ENCODE data around the gene SPTBN2. TPM values are rescaled to one million over a fixed set of nuclear protein-coding genes. Genes with fewer than 3 reads are reported as not detected.
"Not testable (repeated sequence)": the region's sequence is repeated elsewhere in the genome, so short reads cannot be mapped to it uniquely, and the experiment has no call there.

The SPTBN2 gene
- total RNA-seq, 1 donor from 2014 or later: 20.0 TPM

DNA sequence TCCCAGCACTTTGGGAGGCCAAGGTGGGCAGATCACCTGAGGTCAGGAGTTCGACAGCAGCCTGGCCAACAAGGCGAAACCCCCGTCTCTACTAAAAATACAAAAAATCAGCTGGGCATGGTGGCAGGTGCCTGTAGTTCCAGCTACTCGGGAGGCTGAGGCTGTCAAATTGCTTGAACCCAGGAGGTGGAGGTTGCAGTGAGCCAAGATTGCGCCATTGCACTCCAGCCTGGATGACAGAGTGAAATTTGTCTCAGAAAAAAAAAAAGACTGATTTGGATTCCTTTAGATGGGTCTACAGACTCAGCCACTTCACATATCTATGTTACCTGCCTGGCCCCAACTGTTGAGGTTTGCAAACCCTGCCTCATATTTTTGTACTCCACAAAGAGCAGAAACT lies 4.8 kb downstream of the SPTBN2 start:
- not testable (repeated sequence) for DNase-seq (ENCODE audit: low read depth in 2 of 2)

DNA sequence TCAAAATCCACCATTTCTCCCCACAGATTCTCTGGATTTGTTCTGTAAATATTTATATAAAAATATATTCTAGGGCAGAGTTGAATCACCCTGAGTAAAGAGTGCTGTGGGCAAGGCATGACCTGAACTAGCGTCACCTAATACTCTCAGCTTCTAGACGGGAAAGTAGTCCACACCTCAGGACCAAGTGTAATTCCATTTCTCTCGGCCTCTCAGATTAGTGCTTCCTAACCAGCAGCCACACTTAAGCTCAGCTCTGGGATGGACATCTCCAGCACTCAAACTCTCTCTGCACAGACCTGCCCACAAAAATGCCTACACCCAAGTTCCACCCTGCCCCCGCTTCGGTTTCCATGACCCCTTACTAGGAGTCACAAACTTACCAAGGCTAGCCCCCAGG lies 5.3 kb downstream of the SPTBN2 start:
- DNase-seq (ENCODE audit: low read depth in 2 of 2): no peak

DNA sequence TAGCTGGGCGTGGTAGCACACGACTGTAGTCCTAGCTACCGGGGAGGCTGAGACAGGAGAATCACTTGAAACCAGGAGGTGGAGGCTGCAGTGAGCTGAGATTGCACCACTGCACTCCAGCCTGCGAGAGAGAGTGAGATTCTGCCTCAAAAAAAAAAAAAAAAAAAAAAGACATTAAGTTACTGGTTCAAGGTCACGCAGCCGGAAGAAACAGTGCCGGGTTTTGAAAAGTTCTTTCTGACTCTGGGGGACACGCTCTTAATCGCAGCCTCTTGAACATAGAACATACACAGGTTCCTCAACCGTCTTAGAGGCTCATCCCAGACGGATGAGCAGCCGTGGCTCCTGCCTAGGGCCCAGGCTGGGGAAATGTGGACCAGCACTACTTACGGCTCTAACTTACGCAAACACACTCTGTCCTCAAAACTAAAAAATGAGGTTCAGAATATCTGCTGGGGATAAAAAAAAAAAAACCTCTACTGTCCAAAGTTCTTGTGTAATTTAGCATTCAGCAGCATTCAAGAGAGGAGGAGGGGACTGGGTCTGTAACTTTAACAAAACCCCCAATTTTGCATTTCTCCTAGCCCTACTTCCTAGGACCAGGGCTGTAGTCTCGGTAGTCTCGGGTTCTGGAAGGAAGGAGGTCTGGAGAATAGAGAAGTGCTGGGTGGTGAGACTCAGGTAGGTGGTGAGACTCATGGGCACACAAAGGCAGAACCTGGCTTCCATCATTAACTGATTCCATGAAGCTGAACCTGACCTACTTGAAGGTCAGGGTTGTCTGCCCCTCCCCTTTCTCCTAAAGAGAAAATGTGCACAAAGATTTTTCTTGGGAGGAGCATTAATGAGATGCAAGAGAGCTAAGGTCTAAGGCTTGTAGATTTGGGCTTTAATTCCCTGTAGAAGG lies 6.0 kb downstream of the SPTBN2 start:
- no peak for DNase-seq (ENCODE audit: low read depth in 2 of 2)

DNA sequence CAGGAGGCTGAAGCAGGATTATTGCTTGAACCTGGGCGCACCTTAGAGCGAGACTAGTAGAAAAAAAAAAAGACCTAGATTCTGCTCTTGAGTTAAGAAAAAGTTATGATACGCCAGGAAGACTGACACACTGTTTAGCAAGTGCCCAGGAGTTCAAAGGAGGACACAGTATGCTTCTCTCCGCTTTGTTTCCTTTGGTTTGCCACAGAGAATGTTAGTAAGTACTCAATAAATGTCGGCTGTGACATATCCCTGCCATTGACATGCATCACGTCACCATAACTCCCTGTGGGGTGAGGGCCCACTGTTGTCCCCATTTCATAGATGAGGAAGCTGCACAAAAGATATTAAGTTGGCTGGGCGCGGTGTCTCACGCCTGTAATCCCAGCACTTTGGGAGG lies 7.1 kb downstream of the SPTBN2 start:
- no peak for DNase-seq (ENCODE audit: low read depth in 2 of 2)

DNA sequence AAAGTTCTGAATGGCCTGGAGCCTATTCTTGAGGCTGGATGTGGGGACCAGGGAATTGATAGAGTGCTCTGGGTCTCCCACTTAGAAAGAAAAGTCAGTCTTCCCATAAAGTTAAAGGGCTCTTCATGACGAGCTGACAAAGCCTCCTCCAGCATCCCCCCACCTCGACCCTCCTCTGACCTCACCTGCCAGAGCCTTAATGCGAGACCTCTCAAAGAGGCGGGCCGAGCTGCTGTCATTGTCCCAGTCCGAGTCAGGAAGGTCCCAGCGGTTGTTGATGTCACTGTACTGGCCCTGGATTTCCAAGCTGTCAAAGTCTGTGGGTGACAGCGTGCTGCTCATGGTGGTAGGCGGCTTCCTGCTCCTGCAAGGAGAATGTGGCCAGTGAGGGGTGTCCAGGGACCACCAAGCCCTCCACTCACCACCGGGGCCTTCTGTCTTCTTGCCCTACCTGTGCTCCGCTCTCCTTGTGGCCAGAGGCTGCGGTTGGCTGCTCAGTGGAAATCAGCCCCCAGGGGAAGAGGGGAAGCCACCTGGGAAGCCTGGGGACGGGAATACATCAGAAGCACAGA lies 8.0 kb downstream of the SPTBN2 start:
- DNase-seq (ENCODE audit: low read depth in 2 of 2): no peak

DNA sequence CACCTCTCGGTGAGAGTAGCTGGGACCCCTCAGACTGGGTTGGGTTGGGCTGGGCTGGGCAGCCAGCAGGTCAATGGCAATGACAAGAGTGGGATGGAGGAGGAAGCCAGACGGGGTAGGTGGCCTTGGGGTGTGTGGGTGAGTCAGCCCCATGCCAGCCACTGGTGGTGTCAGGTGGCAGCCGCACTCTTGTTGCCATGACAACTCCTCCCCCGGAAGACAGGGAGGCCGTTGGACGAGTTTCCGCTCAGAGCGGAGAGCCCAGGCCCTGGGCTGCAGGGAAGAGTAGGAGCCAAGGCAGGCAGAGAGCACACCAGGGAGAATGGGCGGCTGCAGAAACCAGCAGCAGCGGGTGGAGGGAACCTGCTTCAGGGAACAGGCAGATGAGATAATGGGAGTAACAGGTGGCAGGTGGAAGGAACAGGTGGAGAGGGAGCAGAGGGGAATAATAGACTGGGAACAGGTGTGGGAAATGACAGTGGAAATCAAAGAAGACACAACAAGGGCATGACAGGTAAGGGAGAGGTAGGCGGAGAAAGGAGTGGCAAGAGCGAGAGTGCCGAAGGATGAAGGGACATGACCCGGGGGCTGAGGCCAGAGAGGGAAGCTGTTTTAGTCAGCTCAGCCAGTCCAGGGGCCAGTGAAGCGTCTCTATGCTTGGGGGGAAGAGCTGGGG lies 8.7 kb downstream of the SPTBN2 start:
- peak; percentile 30 to 62 for DNase-seq (ENCODE audit: low read depth in 2 of 2)

DNA sequence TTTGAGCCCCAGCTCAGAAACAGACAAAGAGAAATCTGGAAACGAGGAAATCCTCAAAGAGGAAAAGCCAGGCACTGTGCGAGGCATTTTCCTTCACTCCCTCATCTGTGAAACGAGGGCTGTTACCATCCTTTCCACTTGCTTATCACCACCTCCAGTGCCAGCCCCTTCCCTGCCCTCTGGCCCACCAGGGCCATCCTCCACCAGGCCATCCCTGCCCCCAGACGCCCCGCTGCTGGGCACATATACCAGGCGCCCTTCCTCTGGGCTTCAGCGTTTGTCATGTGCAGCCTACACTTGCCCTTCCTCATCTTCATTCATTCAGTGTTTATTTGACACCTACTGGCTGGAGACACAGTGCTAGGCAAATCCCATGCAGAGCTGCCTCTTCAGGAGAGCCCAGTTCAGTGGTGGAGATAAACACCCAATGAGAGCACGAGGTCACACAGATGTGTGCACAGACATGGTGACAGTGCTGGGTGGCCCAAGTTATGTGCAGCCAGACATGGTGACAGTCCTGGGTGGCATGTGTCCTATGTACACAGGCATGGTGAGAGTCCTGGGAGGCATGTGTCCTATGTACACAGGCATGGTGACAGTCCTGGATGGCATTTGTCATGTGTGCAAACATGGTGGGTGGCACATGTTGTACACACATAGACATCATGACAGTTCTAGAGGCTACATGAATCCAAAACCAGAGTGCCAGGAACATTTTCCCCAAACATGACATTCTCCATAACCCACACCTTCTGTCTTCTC lies 9.7 kb downstream of the SPTBN2 start:
- DNase-seq (ENCODE audit: low read depth in 2 of 2): no peak

DNA sequence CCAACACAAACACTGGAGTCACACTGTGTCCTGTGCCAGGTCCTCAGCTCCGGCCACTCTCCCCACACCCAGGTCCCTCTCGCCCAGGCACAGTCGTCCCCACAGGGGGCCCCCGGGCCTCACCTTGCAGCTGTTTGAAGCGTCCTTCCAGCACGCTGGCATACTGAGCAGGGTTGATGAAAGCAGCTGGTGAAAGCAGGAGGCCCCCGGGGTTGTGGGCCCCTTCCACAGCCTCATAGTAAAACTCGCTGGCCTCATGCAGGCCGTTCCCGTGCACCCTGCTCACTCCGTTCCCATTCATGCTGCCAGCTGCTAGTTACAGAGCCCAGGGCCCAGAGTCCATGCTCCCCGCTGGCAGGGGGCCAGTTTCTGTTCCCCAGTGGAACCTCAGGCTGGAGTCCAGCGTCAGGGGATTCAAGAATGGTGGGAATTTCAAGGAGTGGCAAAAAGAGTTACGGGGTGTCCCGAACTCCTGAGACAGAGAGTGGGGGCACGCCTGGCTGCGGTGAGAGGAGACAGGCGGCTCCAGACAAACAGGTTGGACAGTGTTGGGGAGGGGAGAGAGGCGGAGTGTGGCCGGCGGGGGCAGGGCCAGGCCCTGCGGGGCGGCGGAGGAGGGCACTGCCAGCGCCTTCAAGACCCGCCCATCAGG lies 10.6 kb downstream of the SPTBN2 start:
- no peak for DNase-seq (ENCODE audit: low read depth in 2 of 2)

DNA sequence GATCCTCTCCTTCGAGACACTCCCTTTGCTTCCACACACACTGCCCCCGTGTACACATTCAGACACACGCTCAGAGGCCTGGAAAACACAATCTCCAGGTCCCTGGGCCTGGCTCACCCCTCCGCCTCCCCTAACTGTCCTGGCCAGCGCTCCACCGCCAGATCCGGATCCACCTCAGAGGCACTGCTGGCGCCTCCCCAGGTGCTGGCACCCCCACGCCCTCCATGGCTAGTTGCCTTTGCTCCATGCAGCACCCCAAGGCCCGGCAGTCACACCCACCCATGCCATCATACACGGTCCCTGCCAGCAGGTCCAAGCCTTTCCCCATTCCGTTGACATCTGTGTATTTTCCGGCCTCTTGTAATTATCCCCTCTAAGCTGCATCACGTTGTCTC lies 11.1 kb downstream of the SPTBN2 start:
- no peak for DNase-seq (ENCODE audit: low read depth in 2 of 2)

DNA sequence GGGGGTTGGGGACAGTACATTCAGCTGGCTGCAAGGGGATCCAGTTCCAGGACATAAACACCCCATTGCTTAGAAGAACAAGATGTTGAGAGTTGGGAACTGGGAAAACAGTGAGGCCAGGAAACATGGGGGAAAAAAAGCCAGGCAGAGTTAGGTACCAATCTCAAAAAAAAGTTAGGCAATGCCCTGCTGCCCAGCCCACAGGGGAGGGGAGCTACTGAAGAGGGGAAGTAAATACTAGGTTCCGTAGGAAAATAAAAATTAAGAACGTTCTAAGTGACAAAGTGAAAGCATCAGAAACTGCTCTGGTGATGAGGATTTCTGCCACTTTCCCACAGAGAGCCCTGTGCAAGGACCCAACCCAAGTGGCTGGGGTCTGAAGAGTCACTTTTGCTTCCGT lies 12.0 kb downstream of the SPTBN2 start:
- DNase-seq (ENCODE audit: low read depth in 2 of 2): no peak

DNA sequence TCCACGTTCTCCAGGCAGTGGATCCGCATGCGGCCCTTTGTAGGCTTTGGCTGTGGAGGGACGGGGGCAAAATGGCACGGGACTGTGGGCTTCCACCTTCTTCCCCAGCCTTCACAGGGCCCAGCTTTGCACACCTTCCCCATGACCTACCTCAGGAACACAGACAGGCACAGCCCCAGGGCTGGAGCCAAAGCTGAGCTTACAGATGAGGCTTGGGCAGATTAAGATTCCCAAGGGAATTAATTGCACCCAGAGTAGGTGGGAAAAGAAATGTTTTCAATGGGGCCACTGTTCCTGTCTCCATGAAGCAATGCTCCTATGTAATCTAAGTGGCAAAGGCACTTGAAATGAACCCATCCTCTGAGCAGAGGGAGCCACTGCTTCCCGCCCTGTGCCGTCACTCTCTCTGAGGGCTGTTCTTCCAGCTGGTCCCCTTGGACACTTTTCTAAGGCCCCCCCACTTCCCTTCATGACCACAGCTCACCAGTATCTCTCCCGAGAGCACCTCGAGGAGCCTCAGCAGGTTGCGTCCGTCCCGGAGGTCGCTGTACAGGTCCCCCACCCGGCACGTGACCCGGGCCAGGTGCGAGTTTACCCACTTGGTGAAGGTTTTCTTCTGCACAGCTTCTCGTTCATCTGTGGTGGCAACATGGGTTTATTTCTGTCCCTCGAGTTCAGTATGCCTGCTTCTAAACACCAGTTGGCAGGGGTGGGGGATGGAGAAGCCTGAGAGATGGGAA lies 13.5 kb downstream of the SPTBN2 start:
- no peak for DNase-seq (ENCODE audit: low read depth in 2 of 2)

DNA sequence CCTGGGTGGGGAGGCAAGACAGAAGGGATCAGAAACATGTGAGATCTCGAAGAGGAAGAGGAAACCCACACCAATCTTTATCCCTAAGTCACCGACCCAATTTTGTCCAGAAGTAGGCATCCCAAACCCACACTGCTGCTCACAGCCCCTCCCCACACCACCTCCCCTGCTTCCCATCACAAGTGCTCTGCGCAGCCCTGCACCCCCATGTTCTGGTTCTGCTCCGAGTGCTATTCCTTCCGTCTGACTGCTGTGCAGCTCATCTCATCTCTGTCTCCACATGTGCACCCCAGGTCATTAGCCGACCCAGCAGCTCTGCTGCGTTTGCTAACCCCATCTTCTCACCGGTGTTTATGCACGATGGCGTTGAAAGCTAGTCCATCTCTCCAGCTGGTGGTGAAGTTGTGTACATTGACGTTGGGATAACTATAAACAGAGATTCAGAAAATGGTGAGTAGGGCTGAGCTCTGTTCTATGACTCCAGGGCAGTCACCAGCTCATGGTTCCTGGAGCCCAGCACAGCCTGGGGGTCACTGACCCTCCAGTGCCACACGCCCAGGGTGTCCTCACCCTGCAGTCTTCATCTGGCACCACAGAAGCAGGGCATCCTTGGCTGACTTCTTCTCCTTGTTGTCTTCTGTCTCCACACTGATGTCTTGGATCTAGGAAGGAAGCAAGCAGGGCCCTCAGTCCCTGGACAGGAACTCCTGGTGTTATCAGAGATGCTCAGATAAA lies 15.1 kb downstream of the SPTBN2 start:
- DNase-seq (ENCODE audit: low read depth in 2 of 2): no peak

DNA sequence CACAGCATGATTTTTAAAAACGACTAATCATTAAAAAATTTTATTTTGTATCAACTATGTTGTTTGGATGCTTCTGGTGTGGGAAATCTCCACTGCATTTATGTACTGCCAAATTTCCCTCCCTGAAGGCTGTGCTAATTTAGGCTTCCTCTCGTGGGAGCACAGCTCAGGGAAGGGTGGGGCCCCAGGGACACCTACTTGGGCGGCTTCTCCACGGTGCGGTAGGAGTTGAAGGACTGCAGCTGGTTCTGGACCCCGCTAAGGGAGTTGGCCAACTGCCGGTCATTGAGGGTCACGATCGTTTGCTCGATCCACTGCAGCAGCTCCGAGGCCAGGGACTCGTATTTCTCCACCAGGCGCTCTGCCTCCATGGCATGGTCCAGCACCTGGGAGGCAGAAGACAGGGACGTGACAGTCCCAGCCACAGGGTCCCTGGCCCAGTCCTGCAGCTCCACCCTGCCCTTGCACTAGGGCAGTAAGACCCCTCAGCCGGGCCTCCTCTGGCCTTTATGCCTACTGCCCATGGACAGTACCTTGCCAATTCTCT lies 18.6 kb downstream of the SPTBN2 start:
- DNase-seq (ENCODE audit: low read depth in 2 of 2): no peak

DNA sequence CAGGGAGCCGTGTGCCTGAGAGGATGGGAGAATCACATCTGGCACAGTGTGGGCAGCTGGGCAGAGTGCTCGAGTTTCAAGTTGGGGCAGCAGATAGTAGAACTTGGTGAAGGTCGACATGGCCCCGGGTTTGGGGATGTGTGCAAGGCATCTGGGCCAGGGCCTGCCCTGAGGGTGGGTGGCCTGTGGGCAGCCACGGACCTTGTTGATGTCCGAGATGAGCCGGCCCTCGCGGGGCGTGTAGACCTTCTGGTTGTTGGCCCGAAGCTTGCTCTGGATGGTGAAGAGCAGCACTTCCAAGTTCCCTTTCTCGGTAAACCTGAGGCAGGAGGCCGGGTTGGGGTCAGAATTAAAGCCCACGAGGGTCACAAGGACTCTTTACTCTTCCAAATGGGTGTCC lies 20.3 kb downstream of the SPTBN2 start:
- DNase-seq (ENCODE audit: low read depth in 2 of 2): no peak

DNA sequence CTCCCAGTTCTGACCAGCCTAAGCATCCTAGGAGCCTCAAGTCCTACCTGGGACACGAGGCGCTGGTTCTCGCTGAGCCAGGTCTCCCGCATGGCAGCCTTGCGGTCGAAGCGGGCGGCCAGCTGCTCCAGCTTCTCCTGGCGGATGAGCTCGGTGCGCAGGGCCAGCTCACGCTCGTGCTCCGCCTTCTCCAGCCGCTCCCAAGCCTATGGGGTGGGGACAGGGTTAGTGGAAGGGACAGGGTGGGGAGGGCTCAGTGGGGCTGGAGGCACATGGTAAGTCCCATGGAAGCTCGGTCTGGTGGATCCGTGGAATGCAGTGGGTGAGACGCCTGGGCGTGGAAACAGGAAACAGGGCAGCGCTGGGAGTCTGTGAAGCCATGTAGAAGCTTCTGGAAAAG lies 20.9 kb downstream of the SPTBN2 start:
- no peak for DNase-seq (ENCODE audit: low read depth in 2 of 2)

DNA sequence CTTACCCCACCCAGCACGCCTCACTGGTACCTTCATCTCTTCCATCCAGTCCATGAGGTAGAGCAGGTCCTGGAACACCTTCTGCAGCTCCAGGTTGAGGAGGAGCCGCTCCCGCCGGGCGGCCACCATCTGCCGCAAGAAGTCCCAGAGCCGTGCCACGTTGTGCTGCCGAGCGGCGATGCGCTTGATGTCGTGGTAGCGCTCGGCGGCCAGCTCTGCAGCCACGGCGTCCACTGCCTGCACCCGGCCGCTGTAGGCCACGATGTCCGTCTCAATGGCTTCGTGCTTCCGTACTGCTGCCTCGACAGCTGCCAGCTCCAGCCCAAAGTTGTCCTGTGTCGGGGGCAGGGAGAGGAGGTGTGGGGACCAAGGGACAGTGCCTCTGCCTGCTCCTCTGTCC lies 21.5 kb downstream of the SPTBN2 start:
- no peak for DNase-seq (ENCODE audit: low read depth in 2 of 2)

DNA sequence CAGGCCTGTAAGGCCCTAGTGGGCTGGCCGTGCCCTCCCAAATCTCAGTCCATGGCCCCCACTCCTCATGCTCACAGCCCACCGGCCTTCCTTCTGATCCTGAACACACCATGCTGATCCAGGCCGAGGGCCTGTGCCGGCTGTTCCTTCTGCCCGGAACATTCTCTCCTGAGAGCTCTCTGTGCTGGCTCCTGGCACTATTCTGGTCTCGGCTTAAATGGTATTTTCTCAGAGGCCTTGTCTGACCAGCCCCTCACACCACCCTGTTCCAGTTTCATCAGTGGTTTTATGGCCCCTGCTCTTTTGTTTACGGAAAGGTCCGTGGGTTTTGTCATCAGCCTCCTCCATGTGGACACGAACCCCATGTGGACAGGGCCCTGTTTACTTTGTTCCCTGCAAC lies 22.0 kb downstream of the SPTBN2 start:
- DNase-seq (ENCODE audit: low read depth in 2 of 2): no peak

DNA sequence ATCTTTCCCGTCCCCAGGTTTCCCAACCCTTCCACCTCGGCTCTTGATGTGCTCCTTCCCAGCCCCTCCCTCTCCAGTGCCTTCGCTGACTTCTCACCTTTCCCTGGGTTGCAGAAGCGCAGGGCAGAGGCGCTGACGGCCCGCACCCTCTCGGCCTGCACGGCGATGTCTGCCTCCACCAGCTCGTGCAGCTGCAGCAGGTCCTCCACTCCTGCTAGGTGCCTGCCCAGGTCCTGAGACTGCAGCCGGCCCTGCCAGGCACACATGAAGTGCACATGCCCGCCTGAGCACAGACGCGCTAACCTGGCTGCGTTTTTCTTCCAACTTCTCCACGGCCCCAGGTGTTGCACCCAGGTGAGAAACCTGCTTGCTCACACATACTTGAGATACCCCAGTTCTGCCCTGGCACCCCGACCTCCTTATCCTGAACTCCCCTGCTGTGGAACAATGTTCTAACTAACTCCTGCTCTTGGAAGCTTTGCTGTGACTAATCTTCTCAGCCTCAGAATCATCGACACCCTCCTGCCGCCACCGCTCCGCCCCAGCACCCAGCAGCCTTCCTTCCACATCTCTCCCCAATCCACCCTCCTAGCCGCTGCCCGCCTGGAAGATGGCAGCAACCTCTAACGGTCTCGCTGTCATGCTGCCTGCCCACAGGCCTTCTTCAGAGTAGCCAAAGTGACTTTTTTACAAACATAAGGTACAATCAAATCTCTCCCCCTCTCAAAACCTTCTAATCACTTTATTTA lies 23.3 kb downstream of the SPTBN2 start:
- DNase-seq (ENCODE audit: low read depth in 2 of 2): no peak
